Astrocyte (in vitro differentiated cells and primary cell): ENCODE measurements around the gene BRD7.

Experiments
- CTCF ChIP-seq: IDR thresholded peaks from 2 replicates; pipeline ENCODE4 v1.5.1; 2011; ENCODE audit warnings: low read depth, mild to moderate bottlenecking, inconsistent platforms, low read length, moderate library complexity; ENCODE audit not compliant: insufficient read depth
- EZH2 ChIP-seq: IDR thresholded peaks from 2 replicates; pipeline ENCODE4 v1.6.1; 2012; ENCODE audit warnings: mild to moderate bottlenecking, low read length, inconsistent platforms; ENCODE audit not compliant: insufficient read depth

DNA sequence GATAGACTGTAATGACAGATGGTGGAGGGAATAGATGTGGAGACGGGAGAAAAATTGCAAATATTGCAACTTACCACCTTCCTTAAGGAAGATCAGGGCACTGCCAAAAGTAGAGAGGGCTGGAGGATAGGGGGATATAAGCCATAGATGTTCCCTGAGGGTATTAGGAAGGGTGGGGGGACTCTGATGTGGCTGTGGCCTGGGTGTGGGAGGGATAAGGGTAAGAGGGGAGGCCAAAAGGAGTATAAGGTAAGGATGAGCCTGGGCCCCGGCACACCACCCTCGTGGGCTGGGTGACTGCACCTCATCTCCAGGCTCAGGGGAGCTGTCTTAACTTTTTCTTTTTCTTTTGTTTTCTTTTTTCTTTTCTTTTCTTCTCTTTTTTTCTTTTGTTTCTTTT lies 30.6 kb upstream of the BRD7 start:
- TF ChIP-seq CTCF: no peak
- no peak for TF ChIP-seq EZH2
